Stimulated activated naive CD4-positive, alpha-beta T cell treated with Interleukin-2 at 50 U/mL for 16 hours (primary cell): ENCODE results near the gene MAB21L1.

Experiments
- DNase-seq: peaks from one replicate; lab custom pipeline; 2025; lab: John Stamatoyannopoulos, UW

The MAB21L1 gene

DNA sequence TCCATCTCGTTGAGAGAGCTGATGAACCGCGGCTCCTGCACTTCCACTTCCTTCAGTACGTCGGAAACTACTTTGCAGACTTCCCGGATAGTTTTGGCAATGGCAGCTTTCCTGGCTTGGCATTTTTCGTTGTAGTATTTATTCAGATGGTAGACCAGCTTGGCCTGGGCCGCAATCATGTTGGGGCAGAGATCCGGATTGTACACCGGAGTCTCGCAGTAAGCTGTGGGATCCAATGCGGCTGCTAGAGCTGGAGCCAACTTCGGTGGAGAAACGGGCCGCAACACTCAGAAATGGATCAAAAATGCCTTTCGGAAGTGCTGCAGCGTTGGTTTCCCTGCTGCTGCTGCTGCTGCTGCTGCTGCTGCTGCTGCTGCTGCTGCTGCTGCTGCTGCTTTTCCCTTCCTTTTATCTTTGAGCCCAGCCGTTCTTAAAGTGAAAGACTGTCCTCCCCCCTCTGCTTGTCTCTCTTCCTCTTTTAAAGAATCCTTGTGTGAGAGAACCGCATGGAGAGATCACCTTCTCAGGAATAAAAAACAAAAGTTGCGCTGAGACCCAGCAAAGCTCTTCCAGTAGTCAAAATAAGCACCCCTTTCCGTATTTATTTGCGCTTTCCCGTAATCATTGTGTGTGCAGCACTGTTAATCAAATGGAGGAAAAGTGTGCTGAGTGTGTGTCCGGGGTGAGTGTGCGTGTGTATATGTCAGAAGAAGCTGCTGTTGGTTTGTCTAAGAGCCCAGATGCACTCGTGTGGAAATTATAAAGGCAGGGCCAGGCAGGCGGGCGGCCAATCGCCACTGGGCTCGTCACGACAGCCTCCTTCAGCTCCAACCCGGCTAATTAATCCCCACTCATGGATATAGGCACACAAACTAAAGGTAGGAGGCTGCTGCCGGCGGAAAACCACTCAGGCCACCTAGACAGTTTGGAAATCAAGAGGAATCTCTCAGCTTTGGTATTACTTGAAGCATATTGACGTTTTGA lies at the start of gene MAB21L1:
MAB21L1 (minus strand) TSS at position 730 of the 984 bp plus-strand sequence; CDS start at position 179, 551 bp downstream.
- DNase-seq: no peak

DNA sequence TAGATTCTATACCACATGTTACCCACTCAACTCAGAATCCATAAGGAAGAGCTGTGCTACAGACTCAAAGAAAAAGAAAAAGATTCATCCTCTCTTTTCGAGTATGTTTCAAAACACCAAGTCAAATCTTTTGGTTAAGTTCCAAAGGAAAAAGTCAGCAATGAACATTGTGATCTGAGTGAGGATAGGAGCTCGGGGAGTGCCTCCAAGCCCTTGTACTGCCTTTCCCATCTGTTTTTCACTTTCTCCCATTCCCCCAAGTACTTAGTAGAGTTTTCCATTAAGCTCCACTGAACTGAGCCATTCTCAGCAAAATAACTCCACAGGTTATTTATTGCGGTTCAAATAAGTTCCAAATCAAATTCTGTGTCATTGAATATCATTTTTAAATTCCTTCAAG lies 47.7 kb upstream of the MAB21L1 start:
- no peak for DNase-seq

DNA sequence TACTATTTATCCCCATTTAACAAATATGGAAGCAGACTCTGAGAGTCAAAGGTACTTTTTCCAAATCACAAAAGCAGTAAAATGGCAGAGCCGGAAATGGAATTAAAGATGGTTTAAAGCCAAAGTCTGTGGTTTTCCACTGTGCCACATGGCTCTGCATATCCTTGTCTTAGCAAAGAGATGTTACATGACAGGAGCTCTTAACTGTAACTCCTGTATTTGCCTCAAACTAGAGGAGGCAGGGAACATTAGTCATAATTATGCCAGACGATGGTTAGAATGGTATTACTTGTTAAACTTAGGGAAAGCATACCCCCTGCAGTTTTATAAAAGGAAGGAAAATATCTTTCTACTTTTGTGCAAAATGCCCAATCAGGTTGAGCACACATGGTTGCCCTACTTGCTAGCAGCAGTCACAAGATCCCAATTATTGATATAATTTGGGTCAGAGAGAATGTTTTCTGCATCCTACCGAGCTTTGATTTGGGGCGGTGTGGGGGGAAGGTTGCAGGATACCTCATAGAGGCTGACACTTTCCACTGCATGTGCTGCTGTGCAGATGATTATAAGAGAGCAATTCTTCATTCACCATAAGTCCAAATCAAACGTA lies 42.0 kb upstream of the MAB21L1 start:
- no peak for DNase-seq

DNA sequence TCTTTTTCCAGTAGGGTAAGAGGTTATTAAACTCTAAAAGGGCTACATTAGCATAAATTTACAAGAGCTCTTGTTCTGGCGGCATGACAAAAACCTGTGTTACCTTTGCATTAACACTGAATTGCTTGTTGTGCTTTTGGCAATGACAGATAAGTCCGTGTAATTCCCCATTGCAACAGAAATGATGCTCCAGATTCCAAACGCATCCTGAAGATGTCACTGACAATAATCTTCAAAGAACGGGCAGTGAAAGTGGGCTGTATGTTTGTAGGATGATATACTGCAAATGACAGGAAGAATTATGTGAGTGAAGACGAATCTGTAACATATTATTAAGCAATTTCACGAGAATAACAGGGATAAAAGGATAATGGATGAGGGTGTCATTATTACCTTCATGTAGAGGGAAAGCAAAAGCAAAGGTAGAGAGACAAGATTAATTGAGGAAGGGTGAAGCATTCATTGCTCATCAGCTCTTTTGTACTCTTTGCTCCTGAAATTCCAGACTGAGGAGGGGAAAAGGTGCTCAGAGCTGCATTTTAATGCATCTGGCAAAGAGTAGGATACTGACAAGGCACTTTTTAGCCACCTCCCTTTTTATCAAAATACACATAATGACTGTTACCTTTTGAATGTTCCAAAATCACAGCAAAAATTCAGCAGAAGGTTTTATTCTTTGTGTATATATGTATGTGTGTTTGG lies 38.5 kb upstream of the MAB21L1 start:
- DNase-seq: no peak

DNA sequence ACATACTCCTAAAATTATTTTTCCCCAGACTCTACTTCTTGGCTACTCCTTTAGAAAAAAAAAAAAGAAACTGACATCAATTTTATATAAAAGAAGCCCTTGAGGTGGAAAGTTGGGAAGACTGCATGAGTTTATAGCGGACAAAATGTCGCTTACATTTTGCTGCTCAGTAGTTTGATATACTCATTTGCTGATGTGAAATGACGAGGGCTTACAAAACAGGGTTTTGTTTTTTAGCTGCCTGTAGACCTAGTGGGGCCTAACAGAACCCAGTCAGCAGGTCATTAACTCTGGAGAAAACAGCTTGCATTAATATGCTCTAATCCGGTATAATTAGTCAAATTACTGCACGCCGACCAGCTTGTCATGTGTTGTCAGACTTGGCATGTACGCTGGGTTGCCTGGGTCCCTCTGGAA lies 37.6 kb upstream of the MAB21L1 start:
- no peak for DNase-seq

DNA sequence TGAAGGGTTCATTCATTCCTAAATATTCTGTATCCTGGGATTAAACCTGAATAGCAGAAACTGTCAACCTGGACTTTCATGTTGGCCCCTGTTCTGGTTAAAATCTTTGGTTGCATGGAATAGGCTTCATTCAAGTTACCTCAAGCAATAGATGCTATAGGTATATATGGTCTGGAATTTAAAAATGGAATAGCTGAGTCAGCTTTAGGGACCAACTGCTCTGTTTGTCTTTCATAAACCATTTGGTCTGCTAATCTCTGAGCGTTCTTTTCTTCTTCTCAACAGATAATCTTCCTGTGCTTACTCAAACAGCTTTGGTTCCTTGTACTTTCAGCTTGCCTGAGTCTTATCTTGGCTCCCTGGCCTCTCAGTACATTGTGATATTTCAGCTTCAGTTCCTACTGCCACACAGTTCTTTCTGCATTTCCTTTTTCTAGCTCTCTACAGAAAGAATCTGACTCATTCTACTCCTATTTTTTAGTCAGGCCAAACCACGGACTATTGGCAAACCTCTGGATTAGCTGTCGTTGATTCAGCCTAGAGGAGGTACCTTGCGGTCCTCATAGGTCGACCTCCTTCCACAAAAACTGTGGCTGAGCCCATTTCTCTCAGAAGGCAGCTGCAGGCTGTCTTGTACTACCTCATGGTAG lies 35.9 kb upstream of the MAB21L1 start:
- DNase-seq: no peak

DNA sequence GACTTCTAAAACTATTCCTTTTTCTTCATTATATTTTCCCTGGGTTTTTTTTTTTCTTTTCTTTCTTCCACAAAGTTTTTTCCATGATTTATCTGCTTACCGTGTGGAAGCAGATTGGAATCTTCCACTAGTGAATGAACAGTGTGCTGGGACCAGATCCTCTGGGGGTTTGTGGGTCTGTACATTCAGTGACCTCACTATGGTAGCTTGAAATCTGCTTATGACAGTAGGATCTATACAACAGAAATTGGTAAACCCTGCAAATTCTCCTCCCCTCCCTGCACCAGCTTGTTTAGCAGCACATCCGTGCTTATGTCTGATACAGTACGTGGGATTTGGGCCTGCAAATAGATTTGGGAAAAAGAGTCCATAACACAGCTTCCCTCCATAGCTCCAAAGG lies 26.0 kb upstream of the MAB21L1 start:
- no peak for DNase-seq

DNA sequence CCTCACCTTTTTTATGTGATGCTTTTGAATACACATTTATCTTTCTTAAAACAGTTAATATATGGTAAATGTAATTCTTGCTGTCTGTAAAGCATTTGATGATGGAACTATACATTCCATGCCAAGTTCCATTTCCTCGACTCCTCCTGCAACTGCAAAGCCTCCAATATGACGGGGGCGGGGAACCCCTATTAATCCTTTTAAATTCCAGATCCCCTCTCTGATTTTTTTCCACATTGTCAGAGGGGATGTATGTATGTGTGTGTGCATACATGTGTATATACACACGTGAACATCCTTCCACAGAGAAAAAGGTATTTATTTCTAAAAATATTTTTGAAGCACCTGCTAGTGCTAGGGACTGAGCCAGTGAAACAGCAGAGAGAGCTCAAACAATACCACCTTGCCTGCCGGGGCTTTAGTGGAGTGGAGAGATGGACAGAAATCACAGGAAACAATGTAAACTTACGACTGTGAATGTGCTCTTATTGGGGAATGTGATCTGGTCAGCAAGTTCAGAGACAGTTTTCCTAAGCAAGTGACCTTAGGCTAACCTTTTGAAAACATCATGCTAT lies 25.3 kb upstream of the MAB21L1 start:
- no peak for DNase-seq

DNA sequence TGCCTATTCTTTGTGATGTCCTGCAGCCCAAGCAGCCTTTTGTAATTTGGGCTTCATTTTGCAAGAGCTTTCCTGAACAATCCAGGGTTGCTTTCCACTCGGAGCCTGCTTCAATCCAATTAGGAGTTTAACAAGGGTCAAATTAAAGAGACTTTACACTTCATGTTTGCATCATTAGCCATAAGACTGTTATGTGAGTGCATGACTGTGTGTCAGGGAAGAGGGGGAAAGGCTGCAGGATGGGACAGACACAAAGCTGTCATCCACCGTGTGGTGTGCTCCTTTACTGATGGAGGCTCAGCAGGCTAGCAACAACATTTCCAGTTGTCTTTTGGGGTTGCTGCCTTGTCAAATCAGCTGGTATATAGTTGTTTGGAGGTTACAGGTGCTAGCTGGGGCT lies 23.7 kb upstream of the MAB21L1 start:
- no peak for DNase-seq

DNA sequence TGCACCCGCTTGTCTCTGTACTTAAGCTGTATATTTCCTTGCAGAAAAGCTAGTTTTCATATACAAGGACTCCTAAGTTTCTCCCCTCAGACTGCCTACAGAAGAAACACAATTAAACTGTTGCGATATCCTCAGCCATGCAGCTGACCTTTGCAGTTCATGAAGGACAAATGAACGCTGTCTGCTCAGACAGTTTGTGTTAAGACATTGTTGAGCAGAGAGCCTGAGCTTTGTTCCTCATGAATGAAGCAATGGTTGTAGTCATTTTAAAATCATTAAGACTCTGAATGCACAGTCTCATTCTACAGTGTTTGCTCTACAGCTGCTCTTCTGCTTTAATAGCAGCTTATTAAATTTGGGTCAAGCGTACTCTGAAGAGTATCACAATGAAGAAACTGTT lies 23.2 kb upstream of the MAB21L1 start:
- DNase-seq: no peak

DNA sequence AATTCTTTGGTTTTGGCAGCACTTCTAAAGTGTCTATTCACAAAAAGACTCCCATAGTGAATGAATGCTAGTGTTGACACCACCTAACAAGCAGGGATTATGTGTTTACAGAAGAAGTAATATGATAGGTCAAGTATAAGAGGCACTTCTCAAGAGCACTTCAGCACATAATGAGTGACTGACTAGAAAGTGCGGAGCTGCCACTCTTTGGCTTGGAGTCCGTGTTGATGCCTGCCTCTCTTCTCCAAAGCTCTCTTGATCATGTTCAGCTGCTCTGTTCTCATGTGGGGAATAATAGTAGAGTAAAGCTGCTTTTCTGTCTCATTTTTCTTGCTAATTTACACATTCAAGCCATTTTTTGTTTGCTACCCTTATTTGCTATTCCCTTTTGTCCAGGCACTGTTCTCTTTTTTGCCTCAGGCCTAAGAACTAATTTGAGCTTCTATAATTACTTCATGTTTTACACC lies 22.7 kb upstream of the MAB21L1 start:
- DNase-seq: no peak

DNA sequence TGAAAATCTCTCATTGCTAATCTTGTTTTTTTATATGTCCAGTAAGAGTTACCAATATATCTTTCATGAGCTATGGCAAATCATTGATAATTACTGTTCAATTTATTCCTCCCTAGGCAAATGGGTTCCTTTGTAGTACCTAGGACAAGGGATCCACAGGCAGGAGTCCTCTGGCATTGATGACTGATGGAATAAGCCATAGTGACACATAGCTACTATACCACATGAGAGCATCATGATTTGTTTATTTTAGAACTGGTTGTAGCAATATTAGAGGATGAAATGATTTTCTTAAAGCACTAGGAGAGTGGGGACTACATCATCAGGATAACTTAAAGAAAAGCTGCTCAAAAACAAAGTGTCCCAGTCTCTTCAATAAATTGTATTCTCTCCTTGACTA lies 21.7 kb upstream of the MAB21L1 start:
- no peak for DNase-seq

DNA sequence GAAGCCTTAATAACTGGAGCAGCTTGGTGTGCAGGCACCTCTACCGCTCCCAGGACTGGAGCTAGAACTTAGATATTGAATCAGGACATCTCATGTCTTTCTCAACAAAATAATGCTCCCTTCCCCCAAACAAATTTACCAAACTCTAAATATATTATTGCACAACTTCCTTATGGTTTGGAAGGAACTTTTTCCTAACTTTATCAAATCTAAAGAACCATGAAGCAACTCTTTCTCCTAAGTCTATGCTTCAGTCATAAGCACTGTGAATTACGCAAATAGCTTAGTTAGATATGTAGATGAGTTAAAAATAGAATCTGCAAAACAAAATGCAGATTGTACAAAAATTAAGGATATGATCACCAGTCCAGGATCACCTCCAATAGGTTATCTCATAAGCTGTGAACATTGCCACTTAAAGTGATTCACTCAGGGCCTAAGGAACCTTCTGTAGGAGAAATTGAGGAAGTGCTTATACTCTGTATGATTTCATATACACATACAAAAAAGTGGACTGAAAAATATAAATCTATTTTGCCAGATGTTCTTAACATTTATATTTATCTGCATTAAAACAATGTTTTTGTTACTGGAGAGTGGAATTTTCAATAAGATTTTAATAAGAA lies 20.4 kb upstream of the MAB21L1 start:
- DNase-seq: no peak

DNA sequence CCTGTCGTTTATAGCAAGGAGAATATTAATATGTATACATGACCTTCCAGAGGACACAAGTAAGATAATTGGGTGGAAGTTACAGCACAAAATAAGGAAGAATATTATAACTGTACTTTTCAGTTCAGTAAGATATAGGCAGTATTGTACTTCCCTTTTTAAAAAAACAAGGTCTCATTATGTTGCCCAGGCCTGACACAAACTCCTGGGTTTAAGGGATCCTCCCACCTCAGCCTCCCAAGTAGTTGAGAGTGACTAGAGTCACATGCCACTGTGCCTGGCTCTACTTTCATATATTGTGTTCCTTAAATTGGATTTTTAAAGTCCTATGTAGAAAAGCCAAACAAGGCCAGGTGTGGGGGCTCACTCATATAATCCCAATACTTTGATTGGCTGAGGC lies 19.5 kb upstream of the MAB21L1 start:
- no peak for DNase-seq

DNA sequence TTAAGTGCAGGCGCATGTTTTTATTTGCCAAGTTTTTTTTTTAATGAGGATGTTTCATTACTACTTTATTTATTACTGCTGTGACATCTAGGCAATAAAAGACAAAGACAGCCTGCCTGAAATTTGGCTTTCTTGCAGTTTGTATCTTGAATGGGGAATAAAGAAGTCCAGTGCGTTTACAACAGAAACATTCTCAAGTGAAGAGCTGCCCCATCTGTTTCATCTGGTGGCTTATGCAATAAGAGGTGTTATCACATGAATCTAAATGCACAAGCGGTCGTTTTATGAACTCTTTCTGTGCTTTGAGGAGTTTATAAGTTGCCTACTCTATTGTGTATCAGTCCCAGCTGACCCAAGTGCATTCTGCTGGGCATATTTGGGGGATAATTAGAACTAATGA lies 12.6 kb upstream of the MAB21L1 start:
- DNase-seq: no peak

DNA sequence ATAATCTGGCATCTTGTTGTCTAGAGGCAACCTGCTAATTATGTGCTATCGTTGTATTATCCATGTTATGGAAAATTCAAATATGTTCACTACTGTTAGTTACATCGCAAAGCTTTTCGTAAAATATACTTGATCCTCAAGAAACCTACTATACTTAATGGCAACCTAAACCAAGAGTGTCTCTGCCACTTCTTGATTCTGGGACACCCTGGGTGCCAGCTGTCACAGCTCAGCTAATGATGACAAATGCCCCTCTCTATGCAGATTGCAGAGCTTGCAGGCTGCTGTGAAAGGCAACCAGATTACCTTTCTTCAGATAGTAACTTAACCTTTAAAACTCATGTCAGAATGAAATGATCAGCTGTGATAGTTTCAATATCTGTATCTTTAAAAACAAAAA lies 8.9 kb upstream of the MAB21L1 start:
- no peak for DNase-seq

DNA sequence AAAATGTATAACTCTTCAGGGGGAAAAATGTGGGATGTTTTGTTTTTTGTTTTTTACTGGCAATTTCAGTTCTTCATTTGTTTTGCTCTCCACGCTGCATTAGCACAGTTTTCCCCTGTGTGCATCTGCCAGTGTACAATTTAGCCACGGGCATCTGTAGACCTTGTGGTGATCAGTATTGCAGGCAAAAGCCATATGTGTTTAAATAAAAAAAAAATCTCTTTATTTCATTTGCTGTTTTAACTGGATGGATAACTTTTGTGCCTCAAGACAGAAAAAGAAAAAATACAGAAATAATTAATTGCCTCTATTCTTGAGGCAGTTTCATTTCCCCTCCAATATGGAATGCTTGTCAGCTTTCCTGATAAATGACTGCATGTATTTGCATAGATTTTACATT lies 7.9 kb upstream of the MAB21L1 start:
- no peak for DNase-seq

DNA sequence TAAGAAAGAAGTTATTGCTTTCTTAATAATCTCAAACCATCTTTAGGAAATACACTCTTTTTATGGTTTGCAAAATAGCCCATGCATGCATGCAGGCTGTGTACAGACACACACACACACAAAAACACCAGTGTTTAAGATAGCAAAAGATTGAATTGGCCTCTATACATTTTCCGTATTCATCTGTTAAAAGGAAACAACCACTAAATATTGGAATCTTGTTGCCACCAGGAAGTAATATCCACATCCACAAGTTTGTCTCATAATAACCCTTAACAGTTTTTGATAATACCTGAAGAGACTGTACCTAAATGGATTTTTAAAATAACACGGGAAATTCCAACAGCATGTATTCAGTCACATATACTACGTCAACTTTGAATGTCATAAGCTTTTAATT lies 7.3 kb upstream of the MAB21L1 start:
- no peak for DNase-seq

DNA sequence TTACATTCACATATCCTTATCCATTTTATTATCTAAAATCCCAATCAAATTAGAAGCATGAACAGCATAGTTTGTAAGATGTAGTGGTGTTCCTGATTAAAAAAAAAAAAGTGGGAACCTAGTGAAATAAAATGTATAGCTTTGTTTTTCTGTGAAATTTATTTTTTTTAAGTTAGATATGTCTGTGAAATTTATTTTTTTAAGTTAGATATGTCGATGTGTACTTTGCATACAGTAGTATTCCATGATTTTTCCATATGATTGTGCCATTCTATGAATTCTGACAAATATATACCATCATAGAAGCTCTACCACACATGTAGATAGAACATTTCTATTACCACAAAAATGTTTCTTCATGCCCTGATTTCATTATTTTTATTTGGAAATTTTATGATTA lies 6.0 kb upstream of the MAB21L1 start:
- no peak for DNase-seq

DNA sequence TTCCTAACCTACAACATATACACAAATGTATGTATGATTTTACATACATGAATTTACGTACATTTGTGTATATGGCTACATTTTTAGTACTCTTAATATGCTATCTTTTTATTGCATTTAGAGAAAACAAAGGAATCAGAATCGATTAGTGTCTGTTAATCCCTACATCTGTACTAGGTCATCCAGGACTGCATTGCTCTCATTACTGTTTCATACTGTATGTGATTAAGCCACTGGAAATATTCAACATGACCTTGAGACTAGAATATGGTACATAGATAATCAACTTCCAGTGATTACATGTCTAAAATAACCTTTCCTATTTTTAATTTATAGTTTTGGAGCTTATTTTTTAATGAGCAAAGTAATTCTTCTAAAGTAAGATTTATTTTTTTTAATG lies 5.3 kb upstream of the MAB21L1 start:
- no peak for DNase-seq

DNA sequence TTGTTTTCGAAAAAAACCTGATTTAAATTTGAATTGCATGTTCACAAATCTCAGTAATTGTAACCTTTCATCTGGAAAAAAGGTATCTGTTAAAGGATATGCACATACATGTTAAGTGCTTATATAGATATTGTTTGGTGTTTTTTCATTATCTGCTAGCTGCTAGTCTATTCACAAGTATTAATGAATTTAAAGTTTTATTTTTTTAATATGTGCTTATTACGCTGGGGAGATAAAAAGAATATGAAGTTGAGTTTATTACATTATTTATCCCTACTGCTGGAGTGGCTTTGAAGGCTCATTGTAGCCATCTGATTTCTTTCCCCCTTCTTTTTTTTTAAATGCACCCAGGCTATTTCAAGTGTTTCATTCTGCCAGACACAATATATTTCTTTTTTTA lies 3.9 kb upstream of the MAB21L1 start:
- DNase-seq: no peak
